Liver (tissue), 9 donors: ENCODE data around the gene DEGS2. TPM values are rescaled to one million over a fixed set of nuclear protein-coding genes. Genes with fewer than 3 reads are reported as not detected.

Experiments used
- DNase-seq: peaks from one replicate; pipeline ENCODE4 v3.0.0-alpha.2; 2017; ENCODE audit warnings: low spot score
- H3K27ac ChIP-seq, 2 donors: one replicate each; pipeline ENCODE4 v1.7.0; 2013; ENCODE audit warnings: inconsistent platforms in 2 of 2, low read length in 2 of 2, control low read depth in 1 of 2, low read depth in 1 of 2, mild to moderate bottlenecking in 1 of 2
- H3K27me3 ChIP-seq, 4 donors: one replicate each; pipeline versions ENCODE4 v1.6.1 to v1.7.0; 2013; ENCODE audit warnings: low read length in 3 of 4, inconsistent platforms in 1 of 4, mild to moderate bottlenecking in 1 of 4, moderate library complexity in 1 of 4; ENCODE audit not compliant: control insufficient read depth in 4 of 4, insufficient read depth in 4 of 4
- H3K36me3 ChIP-seq, 4 donors: one replicate each; pipeline versions ENCODE4 v1.6.1 to v1.7.0; 2013; ENCODE audit warnings: low read length in 3 of 4, mild to moderate bottlenecking in 3 of 4, low read depth in 1 of 4, moderate library complexity in 1 of 4; ENCODE audit not compliant: control insufficient read depth in 4 of 4, insufficient read depth in 3 of 4
- H3K4me1 ChIP-seq, 4 donors: one replicate each; pipeline versions ENCODE4 v1.6.1 to v1.7.0; 2013; ENCODE audit warnings: low read length in 3 of 4, mild to moderate bottlenecking in 3 of 4, moderate library complexity in 1 of 4; ENCODE audit not compliant: control insufficient read depth in 4 of 4, insufficient read depth in 4 of 4
- H3K4me3 ChIP-seq, 3 donors: one replicate each; pipeline versions ENCODE4 v1.6.1 to v1.7.0; 2013; ENCODE audit warnings: low read length in 3 of 3, control low read depth in 1 of 3, low read depth in 1 of 3, mild to moderate bottlenecking in 1 of 3
- H3K9ac ChIP-seq, 2 donors: one replicate each; pipeline ENCODE4 v1.7.0; 2013; ENCODE audit warnings: low read length in 2 of 2, mild to moderate bottlenecking in 2 of 2, moderate library complexity in 2 of 2, control low read depth in 1 of 2, low read depth in 1 of 2
- H3K9me3 ChIP-seq, 4 donors: one replicate each; pipeline versions ENCODE4 v1.6.1 to v1.7.0; 2013; ENCODE audit warnings: low read length in 3 of 4; ENCODE audit not compliant: control insufficient read depth in 4 of 4
- ATF3 ChIP-seq: IDR thresholded peaks from 2 replicates; pipeline ENCODE4 v1.6.1; 2016; ENCODE audit warnings: antibody characterized with exemption
- EGR1 ChIP-seq, 2 donors: IDR thresholded peaks; 2 replicates each; pipeline ENCODE4 v1.6.1; 2016 to 2018; ENCODE audit warnings: antibody characterized with exemption in 2 of 2, low read depth in 2 of 2
- FOXA1 ChIP-seq: IDR thresholded peaks from 2 replicates; pipeline ENCODE4 v1.6.1; 2016; ENCODE audit warnings: antibody characterized with exemption
- FOXA2 ChIP-seq: IDR thresholded peaks from 2 replicates; pipeline ENCODE4 v1.6.1; 2016; ENCODE audit warnings: antibody characterized with exemption
- GABPA ChIP-seq, 2 donors: IDR thresholded peaks in 1 of 2; conservative IDR thresholded peaks in 1 of 2; 2 replicates each; pipeline ENCODE4 v1.6.1; 2016; ENCODE audit warnings: antibody characterized with exemption in 2 of 2, mild to moderate bottlenecking in 1 of 2, moderate library complexity in 1 of 2
- HNF4A ChIP-seq, 2 donors: conservative IDR thresholded peaks; 2 replicates each; pipeline ENCODE4 v1.6.1; 2016; ENCODE audit warnings: antibody characterized with exemption in 2 of 2, mild to moderate bottlenecking in 2 of 2
- HNF4G ChIP-seq: IDR thresholded peaks from 2 replicates; pipeline ENCODE4 v1.6.1; 2016; ENCODE audit warnings: antibody characterized with exemption
- JUND ChIP-seq, 2 donors: IDR thresholded peaks; 2 replicates each; pipeline ENCODE4 v1.6.1; 2016; ENCODE audit warnings: antibody characterized with exemption in 2 of 2
- MAX ChIP-seq: IDR thresholded peaks from 2 replicates; pipeline ENCODE4 v1.6.1; 2016; ENCODE audit warnings: antibody characterized with exemption
- NR2F2 ChIP-seq: IDR thresholded peaks from 2 replicates; pipeline ENCODE4 v1.6.1; 2016; ENCODE audit warnings: antibody characterized with exemption
- RAD21 ChIP-seq, 2 donors: IDR thresholded peaks; 2 replicates each; pipeline ENCODE4 v1.6.1; 2016; ENCODE audit warnings: antibody characterized with exemption in 2 of 2, mild to moderate bottlenecking in 2 of 2
- RXRA ChIP-seq, 2 donors: IDR thresholded peaks; 2 replicates each; pipeline ENCODE4 v1.6.1; 2017 to 2018; ENCODE audit warnings: antibody characterized with exemption in 2 of 2, mild to moderate bottlenecking in 1 of 2
- SP1 ChIP-seq: IDR thresholded peaks from 2 replicates; pipeline ENCODE4 v1.6.1; 2018; ENCODE audit warnings: antibody characterized with exemption, mild to moderate bottlenecking
- TAF1 ChIP-seq: conservative IDR thresholded peaks from 2 replicates; pipeline ENCODE4 v1.6.1; 2016; ENCODE audit warnings: antibody characterized with exemption, mild to moderate bottlenecking
- YY1 ChIP-seq: IDR thresholded peaks from 2 replicates; pipeline ENCODE4 v1.6.1; 2016; ENCODE audit warnings: antibody characterized with exemption, mild to moderate bottlenecking
- WGBS: extraction: QIAGEN DNeasy Blood & Tissue Kit; methylation state at CpG from one replicate; pipeline ENCODE4 v1.1.7; 2013; 5-methylcytosine and 5-hydroxymethylcytosine counted together
- polyA plus RNA-seq, 2 donors: library from polyadenylated mRNA; stranded (reverse) in 1 of 2; unstranded in 1 of 2; fragments of 200-250 nt in 1 of 2; fragments of >200 nt in 1 of 2; fragmentation: Nextera tagmentation in 1 of 2; extraction: Ambion mirVana in 1 of 2; gene quantifications; one replicate each; pipeline versions ENCODE4 v1.2.1 to v1.2.3, GENCODE V29; 2013 to 2015
- total RNA-seq, 2 donors: library from RNA; depleted of rRNA; stranded (reverse); fragments of >200 nt; gene quantifications; one replicate each; pipeline ENCODE4 v1.2.3, GENCODE V29; 2014
- TF ChIP-seq, protein P1 (sequence below): IDR thresholded peaks from 2 replicates; pipeline ENCODE4 v1.6.1; 2016; ENCODE audit warnings: antibody characterized with exemption
- TF ChIP-seq, protein P2 (sequence below): IDR thresholded peaks from 2 replicates; pipeline ENCODE4 v1.6.1; 2016; ENCODE audit warnings: antibody characterized with exemption, mild to moderate bottlenecking
- TF ChIP-seq, protein P3 (sequence below): fragments of 150-350 bp; IDR thresholded peaks from 2 replicates; pipeline ENCODE4 v1.5.1; 2017; ENCODE audit warnings: improper control_type of control experiment, low read depth, low read length; ENCODE audit not compliant: missing input control
- donor health status: healthy.
- donor health status: healthy.
- donor health status: healthy.
- donor health status: healthy.
- donor health status: healthy.

Gene DEGS2
- total and polyA plus RNA-seq, 4 donors, result 0.13 to 0.42 (median 0.27) TPM

- Histone ChIP-seq H3K9me3 (no peaks in the 10 kb centered on the region), H3K4me1 (no peaks in the 10 kb centered on the region), H3K27ac (no peak overlapping the region), H3K4me3 (no peak overlapping the region), H3K36me3 (peaks cover 0 to 12% (median 7%) of the 10 kb centered on the region in 4 donors), H3K27me3 (no peaks in the 10 kb centered on the region), H3K9ac (no peak overlapping the region)
- TF ChIP-seq MAX (no peak), YY1 (no peak), RAD21 (IDR thresholded peaks at IDR 0.05) (no peak), FOXA1 (no peak), JUND (IDR thresholded peaks at IDR 0.05) (no peak), ATF3 (no peak), NR2F2 (no peak), RXRA (IDR thresholded peaks at IDR 0.05) (no peak), GABPA (IDR thresholded peaks at IDR 0.05 in 1 of 2, conservative IDR thresholded peaks at IDR 0.05 in 1 of 2) (no peak), FOXA2 (no peak), HNF4G (no peak), EGR1 (IDR thresholded peaks at IDR 0.05; ENCODE audit: low read depth in 2 of 2) (no peak), SP1 (no peak), HNF4A (conservative IDR thresholded peaks at IDR 0.05) (no peak)
- TF ChIP-seq, protein P1, sequence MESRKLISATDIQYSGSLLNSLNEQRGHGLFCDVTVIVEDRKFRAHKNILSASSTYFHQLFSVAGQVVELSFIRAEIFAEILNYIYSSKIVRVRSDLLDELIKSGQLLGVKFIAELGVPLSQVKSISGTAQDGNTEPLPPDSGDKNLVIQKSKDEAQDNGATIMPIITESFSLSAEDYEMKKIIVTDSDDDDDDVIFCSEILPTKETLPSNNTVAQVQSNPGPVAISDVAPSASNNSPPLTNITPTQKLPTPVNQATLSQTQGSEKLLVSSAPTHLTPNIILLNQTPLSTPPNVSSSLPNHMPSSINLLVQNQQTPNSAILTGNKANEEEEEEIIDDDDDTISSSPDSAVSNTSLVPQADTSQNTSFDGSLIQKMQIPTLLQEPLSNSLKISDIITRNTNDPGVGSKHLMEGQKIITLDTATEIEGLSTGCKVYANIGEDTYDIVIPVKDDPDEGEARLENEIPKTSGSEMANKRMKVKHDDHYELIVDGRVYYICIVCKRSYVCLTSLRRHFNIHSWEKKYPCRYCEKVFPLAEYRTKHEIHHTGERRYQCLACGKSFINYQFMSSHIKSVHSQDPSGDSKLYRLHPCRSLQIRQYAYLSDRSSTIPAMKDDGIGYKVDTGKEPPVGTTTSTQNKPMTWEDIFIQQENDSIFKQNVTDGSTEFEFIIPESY, result no peak
- TF ChIP-seq, protein P2, sequence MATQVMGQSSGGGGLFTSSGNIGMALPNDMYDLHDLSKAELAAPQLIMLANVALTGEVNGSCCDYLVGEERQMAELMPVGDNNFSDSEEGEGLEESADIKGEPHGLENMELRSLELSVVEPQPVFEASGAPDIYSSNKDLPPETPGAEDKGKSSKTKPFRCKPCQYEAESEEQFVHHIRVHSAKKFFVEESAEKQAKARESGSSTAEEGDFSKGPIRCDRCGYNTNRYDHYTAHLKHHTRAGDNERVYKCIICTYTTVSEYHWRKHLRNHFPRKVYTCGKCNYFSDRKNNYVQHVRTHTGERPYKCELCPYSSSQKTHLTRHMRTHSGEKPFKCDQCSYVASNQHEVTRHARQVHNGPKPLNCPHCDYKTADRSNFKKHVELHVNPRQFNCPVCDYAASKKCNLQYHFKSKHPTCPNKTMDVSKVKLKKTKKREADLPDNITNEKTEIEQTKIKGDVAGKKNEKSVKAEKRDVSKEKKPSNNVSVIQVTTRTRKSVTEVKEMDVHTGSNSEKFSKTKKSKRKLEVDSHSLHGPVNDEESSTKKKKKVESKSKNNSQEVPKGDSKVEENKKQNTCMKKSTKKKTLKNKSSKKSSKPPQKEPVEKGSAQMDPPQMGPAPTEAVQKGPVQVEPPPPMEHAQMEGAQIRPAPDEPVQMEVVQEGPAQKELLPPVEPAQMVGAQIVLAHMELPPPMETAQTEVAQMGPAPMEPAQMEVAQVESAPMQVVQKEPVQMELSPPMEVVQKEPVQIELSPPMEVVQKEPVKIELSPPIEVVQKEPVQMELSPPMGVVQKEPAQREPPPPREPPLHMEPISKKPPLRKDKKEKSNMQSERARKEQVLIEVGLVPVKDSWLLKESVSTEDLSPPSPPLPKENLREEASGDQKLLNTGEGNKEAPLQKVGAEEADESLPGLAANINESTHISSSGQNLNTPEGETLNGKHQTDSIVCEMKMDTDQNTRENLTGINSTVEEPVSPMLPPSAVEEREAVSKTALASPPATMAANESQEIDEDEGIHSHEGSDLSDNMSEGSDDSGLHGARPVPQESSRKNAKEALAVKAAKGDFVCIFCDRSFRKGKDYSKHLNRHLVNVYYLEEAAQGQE, result no peak
- 95% methylated on average over 8 of the region's 8 CpGs for WGBS
- no peak for DNase-seq
Observed at GRCh38 chr14:100119251-100119650, 40.2 kb downstream of the DEGS2 start.

DNA sequence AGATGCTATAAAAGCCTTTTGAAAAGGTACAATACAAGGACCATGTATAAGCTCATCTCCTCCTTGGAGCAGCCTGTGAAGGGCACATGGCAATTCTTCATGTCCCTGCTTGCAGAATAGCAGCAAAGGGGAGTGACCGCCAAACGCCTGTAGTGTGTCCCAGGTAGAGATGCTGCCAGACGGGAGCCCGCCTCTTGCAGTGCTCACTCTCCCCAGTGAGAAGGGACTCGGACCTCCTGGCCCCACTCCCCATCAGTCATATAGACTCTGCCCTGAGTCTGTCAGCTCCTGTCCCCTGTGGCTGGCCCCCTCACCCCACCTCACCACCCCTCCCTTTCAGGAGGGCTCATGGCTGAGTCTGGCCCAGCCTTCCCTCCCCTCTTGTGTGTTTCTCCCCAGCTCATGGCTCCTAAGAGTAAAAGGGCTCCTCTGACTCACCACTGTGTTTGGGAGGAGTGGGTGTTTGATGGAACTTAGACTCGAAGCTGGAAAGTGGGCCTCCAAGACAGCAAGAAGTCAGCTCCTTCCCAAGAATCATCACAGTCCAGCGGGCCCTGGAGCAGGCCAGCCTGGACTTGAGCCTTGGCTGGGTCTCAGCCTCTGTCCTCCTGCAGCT, 40.9 kb downstream of the DEGS2 start:
- no peaks in the 10 kb centered on the region for H3K9me3 ChIP-seq
- TF ChIP-seq HNF4A (conservative IDR thresholded peaks at IDR 0.05) (no peak), EGR1 (IDR thresholded peaks at IDR 0.05; ENCODE audit: low read depth in 2 of 2) (no peak), MAX (no peak), FOXA2 (no peak), NR2F2 (no peak), JUND (IDR thresholded peaks at IDR 0.05) (no peak), GABPA (IDR thresholded peaks at IDR 0.05 in 1 of 2, conservative IDR thresholded peaks at IDR 0.05 in 1 of 2) (no peak), SP1 (no peak), TAF1 (no peak), RAD21 (IDR thresholded peaks at IDR 0.05) (no peak), FOXA1 (no peak), ATF3 (no peak), RXRA (IDR thresholded peaks at IDR 0.05) (no peak), YY1 (no peak)
- TF ChIP-seq, protein P3, sequence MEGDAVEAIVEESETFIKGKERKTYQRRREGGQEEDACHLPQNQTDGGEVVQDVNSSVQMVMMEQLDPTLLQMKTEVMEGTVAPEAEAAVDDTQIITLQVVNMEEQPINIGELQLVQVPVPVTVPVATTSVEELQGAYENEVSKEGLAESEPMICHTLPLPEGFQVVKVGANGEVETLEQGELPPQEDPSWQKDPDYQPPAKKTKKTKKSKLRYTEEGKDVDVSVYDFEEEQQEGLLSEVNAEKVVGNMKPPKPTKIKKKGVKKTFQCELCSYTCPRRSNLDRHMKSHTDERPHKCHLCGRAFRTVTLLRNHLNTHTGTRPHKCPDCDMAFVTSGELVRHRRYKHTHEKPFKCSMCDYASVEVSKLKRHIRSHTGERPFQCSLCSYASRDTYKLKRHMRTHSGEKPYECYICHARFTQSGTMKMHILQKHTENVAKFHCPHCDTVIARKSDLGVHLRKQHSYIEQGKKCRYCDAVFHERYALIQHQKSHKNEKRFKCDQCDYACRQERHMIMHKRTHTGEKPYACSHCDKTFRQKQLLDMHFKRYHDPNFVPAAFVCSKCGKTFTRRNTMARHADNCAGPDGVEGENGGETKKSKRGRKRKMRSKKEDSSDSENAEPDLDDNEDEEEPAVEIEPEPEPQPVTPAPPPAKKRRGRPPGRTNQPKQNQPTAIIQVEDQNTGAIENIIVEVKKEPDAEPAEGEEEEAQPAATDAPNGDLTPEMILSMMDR, result no peak
- TF ChIP-seq, protein P1, result no peak

More for the DNA sequence above, 40.9 kb downstream of the DEGS2 start:
- H3K36me3 ChIP-seq, result peaks cover 0 to 10% (median 2%) of the 10 kb centered on the region in 4 donors
- no peak overlapping the region for H3K9ac ChIP-seq
- no peak overlapping the region for H3K4me3 ChIP-seq
- no peak overlapping the region for H3K27ac ChIP-seq
- DNase-seq, result no peak
- no peaks in the 10 kb centered on the region for H3K27me3 ChIP-seq
- H3K4me1 ChIP-seq, result no peaks in the 10 kb centered on the region
- WGBS, result 92% methylated on average over 7 of the region's 7 CpGs
